K562 (cell line): ENCODE data around the gene TMEM88. TPM values are rescaled to one million over a fixed set of nuclear protein-coding genes. Genes with fewer than 3 reads are reported as not detected.

Source experiments
- ARNT ChIP-seq, 2 experiments: fragments of 450-650 bp; IDR thresholded peaks; 2 replicates each; pipeline ENCODE4 v1.6.1; 2016; ENCODE audit warnings: mild to moderate bottlenecking in 1 of 2
- EP400 ChIP-seq: fragments of 450-650 bp; IDR thresholded peaks from 2 replicates; pipeline ENCODE4 v1.6.1; 2017; ENCODE audit warnings: antibody characterized with exemption, mild to moderate bottlenecking, moderate library complexity
- ETV6 ChIP-seq, 3 experiments: fragments of 150-350 bp in 1 of 3; sonication (generic) in 1 of 3; formaldehyde crosslinking in 1 of 3; IDR thresholded peaks; 2 replicates each; pipeline versions ENCODE4 v1.6.1 to v1.8.0; 2014 to 2022; ENCODE audit warnings: borderline replicate concordance in 2 of 3, low read depth in 2 of 3, antibody characterized with exemption in 1 of 3, low read length in 1 of 3, mild to moderate bottlenecking in 1 of 3, missing genetic modification reagents in 1 of 3
- GABPB2 ChIP-seq: fragments of 250-450 bp; sonication (Bioruptor Pico); conservative IDR thresholded peaks from 2 replicates; pipeline ENCODE4 v1.5.1; 2021; ENCODE audit warnings: mild to moderate bottlenecking
- GMEB1 ChIP-seq: fragments of 250-450 bp; sonication (Bioruptor Pico); IDR thresholded peaks from 2 replicates; pipeline ENCODE4 v1.4.0; 2020; ENCODE audit warnings: mild to moderate bottlenecking
- ID3 ChIP-seq, 2 experiments: fragments of 250-450 bp in 1 of 2; fragments of 450-650 bp in 1 of 2; sonication (Bioruptor Pico) in 1 of 2; IDR thresholded peaks; 2 replicates each; pipeline versions ENCODE4 v1.6.1 to v1.8.0; 2016 to 2021; ENCODE audit warnings: mild to moderate bottlenecking in 2 of 2, moderate library complexity in 2 of 2, missing compliant biosample characterization in 1 of 2, missing genetic modification characterization in 1 of 2
- IRF1 ChIP-seq: sonication (generic); formaldehyde crosslinking; IDR thresholded peaks from 2 replicates; pipeline ENCODE4 v1.8.0; 2022; ENCODE audit warnings: missing genetic modification reagents, mild to moderate bottlenecking, borderline replicate concordance
- NCOA6 ChIP-seq: fragments of 450-650 bp; IDR thresholded peaks from 2 replicates; pipeline ENCODE4 v1.6.1; 2017; ENCODE audit warnings: mild to moderate bottlenecking
- NCOR1 ChIP-seq: fragments of 450-650 bp; IDR thresholded peaks from 2 replicates; pipeline ENCODE4 v1.6.1; 2016; ENCODE audit warnings: mild to moderate bottlenecking, moderate library complexity
- PATZ1 ChIP-seq: fragments of 250-450 bp; sonication (Bioruptor Pico); IDR thresholded peaks from 2 replicates; pipeline ENCODE4 v1.5.0; 2020; ENCODE audit warnings: mild to moderate bottlenecking, borderline replicate concordance
- POLR2A ChIP-seq: fragments of 450-650 bp; conservative IDR thresholded peaks from 2 replicates; pipeline ENCODE4 v1.6.1; 2016
- POLR2B ChIP-seq: fragments of 450-650 bp; IDR thresholded peaks from 2 replicates; pipeline ENCODE4 v1.6.1; 2018; ENCODE audit warnings: low read depth; ENCODE audit not compliant: partially characterized antibody
- SAFB2 ChIP-seq: fragments of 200-400 bp; formaldehyde crosslinking; IDR thresholded peaks from 2 replicates; pipeline ENCODE4 v1.6.1; 2018; ENCODE audit warnings: borderline replicate concordance, low read length, low read depth, moderate library complexity; ENCODE audit not compliant: severe bottlenecking
- SRSF1 ChIP-seq: fragments of 200-400 bp; formaldehyde crosslinking; IDR thresholded peaks from 2 replicates; pipeline ENCODE4 v1.6.1; 2017; ENCODE audit warnings: mild to moderate bottlenecking, low read depth, low read length, moderate library complexity
- TFE3 ChIP-seq: fragments of 450-650 bp; formaldehyde crosslinking; IDR thresholded peaks from 2 replicates; pipeline ENCODE4 v1.4.0; 2020; ENCODE audit warnings: mild to moderate bottlenecking, mixed read lengths
- ZBTB1 ChIP-seq: sonication (generic); formaldehyde crosslinking; IDR thresholded peaks from 2 replicates; pipeline ENCODE4 v1.8.1; 2023; ENCODE audit warnings: missing genetic modification reagents, low read depth, mild to moderate bottlenecking, borderline replicate concordance
- ZNF3 ChIP-seq: fragments of 250-450 bp; sonication (Bioruptor Pico); IDR thresholded peaks from 2 replicates; pipeline ENCODE4 v1.5.0; 2021; ENCODE audit warnings: mild to moderate bottlenecking, moderate library complexity
- ZNF699 ChIP-seq: fragments of 250-450 bp; sonication (Bioruptor Pico); IDR thresholded peaks from 2 replicates; pipeline ENCODE4 v1.8.0; 2021; ENCODE audit warnings: mild to moderate bottlenecking, moderate library complexity; ENCODE audit not compliant: insufficient replicate concordance
- polyA plus RNA-seq, 8 experiments: library from polyadenylated mRNA; depleted of rRNA in 4 of 8; stranded (reverse) in 5 of 8; unstranded in 3 of 8; fragments of >200 nt; fragmentation: Nextera tagmentation in 2 of 8; fragmentation: Illumina TruSeq in 1 of 8; extraction: Ambion mirVana in 2 of 8; extraction: Trizol in 1 of 8; gene quantifications; 2 replicates each; pipeline versions ENCODE4 v1.2.1 to v1.2.3, GENCODE V29; 2011 to 2014; ENCODE audit warnings: inconsistent platforms in 1 of 8, missing spikeins in 1 of 8
- total RNA-seq, 7 experiments: library from RNA; depleted of rRNA in 6 of 7; stranded (reverse); fragments of >200 nt in 6 of 7; fragmentation: Illumina TruSeq in 2 of 7; extraction: Trizol in 2 of 7; gene quantifications; 2 replicates each; pipeline versions ENCODE4 v1.2.1 to v1.2.3, GENCODE V29; 2011 to 2021; ENCODE audit warnings: low replicate concordance in 1 of 7

TMEM88 gene
- total and polyA plus RNA-seq, 9 of the 15 experiments (the other 6 are each of a cell fraction or from before 2014, with no cell fraction given), result 0.10 to 1.4 (median 0.36) TPM; not detected in 3

- TF ChIP-seq ZNF699 (no peak), SRSF1 (no peak), NCOR1 (no peak; the same call in 1 of the 2 replicates), POLR2B (no peak), TFE3 (CRISPR knock-in tag) (no peak), ZBTB1 (CRISPR knock-in tag) (peak; percentile 90; the same call in 1 of the 2 replicates), NCOA6 (no peak), POLR2A (peak; percentile 60; the same call in 1 of the 2 replicates), ARNT (IDR thresholded peaks at IDR 0.05) (no peak), PATZ1 (CRISPR knock-in tag) (no peak), IRF1 (CRISPR knock-in tag) (no peak), ZNF3 (no peak), GMEB1 (CRISPR knock-in tag) (peak; percentile 23; the same call in 1 of the 2 replicates), ETV6 (IDR thresholded peaks at IDR 0.05; ENCODE audit: borderline replicate concordance in 1 of 2, low read depth in 2 of 2, low read length in 1 of 2) (no peak), ETV6 (CRISPR knock-in tag; IDR thresholded peaks at IDR 0.05; ENCODE audit: borderline replicate concordance) (no peak), SAFB2 (no peak), EP400 (no peak; the same call in 1 of the 2 replicates), GABPB2 (CRISPR knock-in tag) (no peak), ID3 (CRISPR knock-in tag; IDR thresholded peaks at IDR 0.05) (no peak), ID3 (tag; IDR thresholded peaks at IDR 0.05) (peak; percentile 31; the same call in 1 of the 2 replicates)
Measured at GRCh38 chr17:7856811-7857712, 2.2 kb downstream of the TMEM88 start, which contains the start of gene NAA38 (continued).
